ENCODE data around the gene CDC42.

DNA sequence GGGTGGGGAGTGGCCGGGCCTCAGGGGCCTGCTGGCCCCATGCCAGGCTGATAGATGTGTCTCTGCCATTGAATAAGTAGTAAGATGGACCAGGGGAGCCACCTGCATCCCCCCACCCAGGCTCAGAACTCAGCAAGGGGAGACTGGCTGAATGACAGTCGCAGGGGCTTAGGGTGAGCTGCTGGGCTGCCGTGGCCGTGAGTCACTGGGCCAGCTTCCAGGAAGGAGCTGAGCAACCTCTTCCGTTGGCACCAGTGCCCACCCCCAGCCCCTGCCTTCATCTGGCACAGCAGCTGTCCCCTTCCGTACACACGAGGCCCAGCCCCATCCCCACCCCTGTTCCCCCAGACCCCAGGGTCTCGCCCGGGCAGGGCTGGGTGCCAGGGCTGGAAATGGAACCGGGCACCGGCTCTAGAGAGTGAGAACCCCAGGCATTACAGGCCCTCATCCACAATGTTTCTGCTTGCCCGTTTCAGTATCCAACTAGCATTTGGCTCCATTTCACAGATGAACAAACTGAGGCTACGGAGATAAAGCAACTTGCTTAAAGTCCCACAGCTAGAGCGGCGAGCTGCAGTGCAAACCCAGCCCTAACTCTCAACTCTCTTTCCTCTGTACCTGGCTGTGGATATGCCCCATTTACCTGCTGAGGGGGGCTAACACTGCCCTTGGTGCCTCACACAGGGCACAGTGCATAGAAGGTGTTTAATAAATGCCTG is 80.2 kb downstream of the CDC42 start:
- TF ChIP-seq, protein P1, sequence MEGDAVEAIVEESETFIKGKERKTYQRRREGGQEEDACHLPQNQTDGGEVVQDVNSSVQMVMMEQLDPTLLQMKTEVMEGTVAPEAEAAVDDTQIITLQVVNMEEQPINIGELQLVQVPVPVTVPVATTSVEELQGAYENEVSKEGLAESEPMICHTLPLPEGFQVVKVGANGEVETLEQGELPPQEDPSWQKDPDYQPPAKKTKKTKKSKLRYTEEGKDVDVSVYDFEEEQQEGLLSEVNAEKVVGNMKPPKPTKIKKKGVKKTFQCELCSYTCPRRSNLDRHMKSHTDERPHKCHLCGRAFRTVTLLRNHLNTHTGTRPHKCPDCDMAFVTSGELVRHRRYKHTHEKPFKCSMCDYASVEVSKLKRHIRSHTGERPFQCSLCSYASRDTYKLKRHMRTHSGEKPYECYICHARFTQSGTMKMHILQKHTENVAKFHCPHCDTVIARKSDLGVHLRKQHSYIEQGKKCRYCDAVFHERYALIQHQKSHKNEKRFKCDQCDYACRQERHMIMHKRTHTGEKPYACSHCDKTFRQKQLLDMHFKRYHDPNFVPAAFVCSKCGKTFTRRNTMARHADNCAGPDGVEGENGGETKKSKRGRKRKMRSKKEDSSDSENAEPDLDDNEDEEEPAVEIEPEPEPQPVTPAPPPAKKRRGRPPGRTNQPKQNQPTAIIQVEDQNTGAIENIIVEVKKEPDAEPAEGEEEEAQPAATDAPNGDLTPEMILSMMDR (IDR thresholded peaks at IDR 0.05), result no peak
- TF ChIP-seq POLR2A (IDR thresholded peaks at IDR 0.05), result no peak
